OCI-LY7 (cell line): Measurements from ENCODE around the gene PAM16. TPM values are rescaled to one million over a fixed set of nuclear protein-coding genes. Genes with fewer than 3 reads are reported as not detected.

Experiments
- BruUV-seq: library from RNA; stranded (reverse); fragments of 400-500 nt; replicated peaks from 2 replicates; lab custom pipeline; 2021; lab: Mats Ljungman, UMichigan
- CTCF ChIA-PET: fragments of 300-600 bp; sonication (Branson Sonifier 250); formaldehyde crosslinking; loops from one replicate; lab custom pipeline; 2022; ENCODE audit warnings: antibody characterized with exemption; ENCODE audit not compliant: unreplicated experiment; lab: Charles Lee
- POLR2A ChIA-PET: fragments of 300-600 bp; sonication (Branson Sonifier 250); formaldehyde crosslinking; loops from one replicate; lab custom pipeline; 2022; ENCODE audit warnings: antibody characterized with exemption; lab: Charles Lee
- DNase-seq: peaks from one replicate; pipeline ENCODE4 v3.0.0-alpha.2; 2015; ENCODE audit warnings: low spot score
- H2AFZ ChIP-seq: fragments of 200-600 bp; sonication (generic), shearing (Covaris generic); 2 replicates; pipeline ENCODE4 v1.6.1; 2014; ENCODE audit warnings: mild to moderate bottlenecking, antibody characterized with exemption, low read length, moderate library complexity
- H3K27ac ChIP-seq: fragments of 200-600 bp; sonication (generic); 2 replicates; pipeline ENCODE4 v1.5.1; 2014; ENCODE audit warnings: mixed run types, low read depth, mild to moderate bottlenecking, moderate library complexity, low read length, inconsistent platforms; ENCODE audit not compliant: poor library complexity, severe bottlenecking
- H3K36me3 ChIP-seq: fragments of 200-600 bp; sonication (generic); 2 replicates; pipeline ENCODE4 v1.6.1; 2014; ENCODE audit warnings: mild to moderate bottlenecking, antibody characterized with exemption, low read length, moderate library complexity, mixed read lengths; ENCODE audit not compliant: insufficient read depth
- H3K4me1 ChIP-seq: fragments of 200-600 bp; sonication (generic); 2 replicates; pipeline ENCODE4 v1.5.1; 2014; ENCODE audit warnings: mild to moderate bottlenecking, low read length; ENCODE audit not compliant: insufficient read depth, poor library complexity, severe bottlenecking
- H3K4me2 ChIP-seq: fragments of 200-600 bp; sonication (generic); 2 replicates; pipeline ENCODE4 v1.6.1; 2014; ENCODE audit warnings: mild to moderate bottlenecking, low read length
- H3K4me3 ChIP-seq: fragments of 200-600 bp; sonication (generic); 2 replicates; pipeline ENCODE4 v1.5.1; 2014; ENCODE audit warnings: mild to moderate bottlenecking, low read depth, low read length; ENCODE audit not compliant: poor library complexity, severe bottlenecking
- H3K79me2 ChIP-seq: fragments of 200-600 bp; sonication (generic); 2 replicates; pipeline ENCODE4 v1.6.1; 2016; ENCODE audit warnings: low read depth, mild to moderate bottlenecking, low read length, moderate library complexity, mixed read lengths; ENCODE audit not compliant: insufficient read depth
- H3K9me2 ChIP-seq: fragments of 200-600 bp; sonication (generic); 2 replicates; pipeline ENCODE4 v1.6.1; 2016; ENCODE audit warnings: mild to moderate bottlenecking, low read length, mixed read lengths; ENCODE audit not compliant: insufficient read depth
- H3K9me3 ChIP-seq: fragments of 200-600 bp; sonication (generic); 2 replicates; pipeline ENCODE4 v1.6.1; 2014; ENCODE audit warnings: mild to moderate bottlenecking, mixed run types, low read length, mixed read lengths
- H4K20me1 ChIP-seq: fragments of 200-600 bp; sonication (generic); 2 replicates; pipeline ENCODE4 v1.6.1; 2014; ENCODE audit warnings: mild to moderate bottlenecking, antibody characterized with exemption, low read length, moderate library complexity, mixed read lengths; ENCODE audit not compliant: insufficient read depth
- CTCF ChIP-seq: fragments of 200-600 bp; sonication (generic); conservative IDR thresholded peaks from 2 replicates; pipeline ENCODE4 v1.5.1; 2014; ENCODE audit warnings: mild to moderate bottlenecking, antibody characterized with exemption, low read length, moderate library complexity, mixed read lengths
- EZH2phosphoT487 ChIP-seq: fragments of 200-600 bp; sonication (generic); IDR thresholded peaks from 2 replicates; pipeline ENCODE4 v1.6.1; 2018; ENCODE audit warnings: low read depth, borderline replicate concordance, mild to moderate bottlenecking, mixed run types, antibody characterized with exemption, low read length, moderate library complexity, mixed read lengths
- intact Hi-C: fragments of 100-400 bp; cut with micrococcal nuclease; formaldehyde crosslinking; loops from one replicate; pipeline ENCODE4 v1.10.0; 2022; ENCODE audit not compliant: unreplicated experiment
- total RNA-seq, 2 experiments: library from RNA; depleted of rRNA in 1 of 2; stranded (reverse); fragments of >200 nt in 1 of 2; shearing (Covaris generic) in 1 of 2; gene quantifications; 2 replicates each; pipeline ENCODE4 v1.2.3, GENCODE V29; 2014 to 2022

PAM16 gene
- total RNA-seq, 2 experiments from 2014 or later, result 80.6 to 82.4 TPM

GRCh38 chr16:4372578-4373355, 21.6 kb upstream of the PAM16 start:
- Histone ChIP-seq H3K9me2 (no peaks in the 10 kb centered on the region), H3K4me1 (peaks cover 22% of the 10 kb centered on the region), H3K4me3 (no peak overlapping the region), H3K27ac (no peak overlapping the region), H3K4me2 (peak overlapping the region; percentile 64), H3K79me2 (no peaks in the 10 kb centered on the region), H2AFZ (no peak overlapping the region), H3K9me3 (no peaks in the 10 kb centered on the region), H3K36me3 (no peaks in the 10 kb centered on the region), H4K20me1 (peaks cover 6% of the 10 kb centered on the region; the same call in 1 of the 2 replicates)
- no TSS peak for BruUV-seq
- no peak for TF ChIP-seq EZH2phosphoT487
- TF ChIP-seq CTCF, result no peak
- intact Hi-C loops, result no loop called here
- DNase-seq, result peak; percentile 57
- ChIA-PET CTCF (no interaction called here), POLR2A (no interaction called here)

- Histone ChIP-seq H3K36me3 (peaks cover 6% of the 10 kb centered on the region; the same call in 1 of the 2 replicates), H3K4me1 (peaks cover 22% of the 10 kb centered on the region), H3K9me2 (no peaks in the 10 kb centered on the region), H3K9me3 (no peaks in the 10 kb centered on the region), H3K79me2 (no peaks in the 10 kb centered on the region), H3K4me2 (peak overlapping the region; percentile 64), H3K27ac (no peak overlapping the region), H4K20me1 (peaks cover 6% of the 10 kb centered on the region; the same call in 1 of the 2 replicates), H2AFZ (no peak overlapping the region), H3K4me3 (peak overlapping the region; percentile 54)
- TF ChIP-seq CTCF (no peak), EZH2phosphoT487 (no peak)
- ChIA-PET POLR2A (no interaction called here), CTCF (no interaction called here)
- BruUV-seq, result no TSS peak
- intact Hi-C loops, result no loop called here
- DNase-seq, result no peak
These were observed 21.0 kb upstream of the PAM16 start for GRCh38 chr16:4372001-4372577.
